HG02943 (cell line): Measurements from ENCODE around the gene NECAP2.

ENCODE experiments used
- ATAC-seq: cut with Tn5 transposase; IDR thresholded peaks from one replicate; pipeline ENCODE4 v1.9.1; 2021; ENCODE audit warnings: mild to moderate bottlenecking, low read depth, moderate library complexity; ENCODE audit not compliant: unreplicated experiment

Gene NECAP2

GRCh38 chr1:16440470-16441281, at the start of gene NECAP2:
NECAP2 (plus strand) TSS chr1:16440724; CDS start chr1:16440762, 38 bp downstream.
- ATAC-seq: peak; percentile 75

GRCh38 chr1:16391411-16391810, 49.1 kb upstream of the NECAP2 start:
- no peak for ATAC-seq

- ATAC-seq: no peak
These were observed 47.6 kb upstream of the NECAP2 start for GRCh38 chr1:16392740-16393569.

GRCh38 chr1:16393570-16394521, 46.7 kb upstream of the NECAP2 start:
- ATAC-seq: no peak

- no peak for ATAC-seq
These were observed 45.5 kb upstream of the NECAP2 start for GRCh38 chr1:16394977-16395376.

GRCh38 chr1:16396591-16396990, 43.9 kb upstream of the NECAP2 start:
- ATAC-seq: no peak

GRCh38 chr1:16397120-16397519, 43.4 kb upstream of the NECAP2 start:
- no peak for ATAC-seq

GRCh38 chr1:16398371-16398953, 42.1 kb upstream of the NECAP2 start:
- ATAC-seq: no peak

GRCh38 chr1:16402742-16403141, 37.8 kb upstream of the NECAP2 start:
- ATAC-seq: no peak

GRCh38 chr1:16405441-16405840, 35.1 kb upstream of the NECAP2 start:
- no peak for ATAC-seq

GRCh38 chr1:16406868-16407267, 33.7 kb upstream of the NECAP2 start:
- ATAC-seq: no peak

GRCh38 chr1:16409536-16410152, 30.9 kb upstream of the NECAP2 start:
- no peak for ATAC-seq

- ATAC-seq: no peak
These were observed 29.7 kb upstream of the NECAP2 start for GRCh38 chr1:16410803-16411202.

- ATAC-seq: no peak
These were observed 27.3 kb upstream of the NECAP2 start for GRCh38 chr1:16413191-16413590.

GRCh38 chr1:16418823-16419425, 21.6 kb upstream of the NECAP2 start:
- no peak for ATAC-seq

GRCh38 chr1:16420424-16421118, 20.0 kb upstream of the NECAP2 start:
- peak; percentile 86 for ATAC-seq

- no peak for ATAC-seq
These were observed 19.3 kb upstream of the NECAP2 start for GRCh38 chr1:16421201-16421600.

- no peak for ATAC-seq
These were observed 18.5 kb upstream of the NECAP2 start for GRCh38 chr1:16422041-16422440.
